Erythroblast (primary cell): ENCODE measurements around the gene CXCL1.

Experiments used
- GATA1 ChIP-seq: IDR thresholded peaks from 2 replicates; pipeline ENCODE4 v1.6.1; 2011; ENCODE audit warnings: low read depth, mild to moderate bottlenecking, control low read depth, low read length, moderate library complexity
- POLR2A ChIP-seq: IDR thresholded peaks from 2 replicates; pipeline ENCODE4 v1.6.1; 2011; ENCODE audit warnings: mild to moderate bottlenecking, low read length

- TF ChIP-seq POLR2A: no peak
- no peak for TF ChIP-seq GATA1
Measured at GRCh38 chr4:73901031-73901430, 31.8 kb downstream of the CXCL1 start.
